Measurements from ENCODE around the gene CUX1.

CUX1 gene

DNA sequence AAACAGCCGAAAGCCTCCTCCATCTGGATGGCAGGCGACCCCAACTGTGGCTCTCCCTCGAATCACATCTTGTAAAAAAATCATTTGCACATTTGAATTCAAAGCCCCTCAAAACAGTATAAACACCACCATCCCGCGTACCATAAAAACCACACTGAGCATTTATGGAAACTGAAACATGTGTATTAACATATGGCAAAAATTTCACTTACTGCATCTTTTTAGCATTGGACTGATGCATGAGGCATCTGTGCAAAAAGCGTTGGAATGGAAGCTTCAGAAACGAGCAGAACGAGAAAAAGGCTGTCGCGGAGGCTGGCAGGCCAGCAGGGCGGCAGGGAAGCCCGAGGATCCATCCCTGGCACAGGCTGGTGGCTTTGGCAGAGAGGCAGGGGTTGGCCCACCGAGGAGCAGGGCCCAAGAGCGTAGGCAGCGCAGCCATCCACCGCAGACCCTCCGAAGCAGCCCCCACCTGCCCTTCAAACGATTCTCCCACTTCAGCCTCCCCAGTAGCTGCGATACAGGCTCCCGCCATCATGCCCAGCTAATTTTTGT, 39.3 kb upstream of the CUX1 start:
- ChIA-PET CTCF (no interaction called here), POLR2A (no interaction called here)
- no peak overlapping the region for H3K4me3 ChIP-seq (ENCODE audit: low read depth, low read length)
- DNase-seq (ENCODE audit: low read depth, low spot score), result no peak
- TF ChIP-seq, protein P1, sequence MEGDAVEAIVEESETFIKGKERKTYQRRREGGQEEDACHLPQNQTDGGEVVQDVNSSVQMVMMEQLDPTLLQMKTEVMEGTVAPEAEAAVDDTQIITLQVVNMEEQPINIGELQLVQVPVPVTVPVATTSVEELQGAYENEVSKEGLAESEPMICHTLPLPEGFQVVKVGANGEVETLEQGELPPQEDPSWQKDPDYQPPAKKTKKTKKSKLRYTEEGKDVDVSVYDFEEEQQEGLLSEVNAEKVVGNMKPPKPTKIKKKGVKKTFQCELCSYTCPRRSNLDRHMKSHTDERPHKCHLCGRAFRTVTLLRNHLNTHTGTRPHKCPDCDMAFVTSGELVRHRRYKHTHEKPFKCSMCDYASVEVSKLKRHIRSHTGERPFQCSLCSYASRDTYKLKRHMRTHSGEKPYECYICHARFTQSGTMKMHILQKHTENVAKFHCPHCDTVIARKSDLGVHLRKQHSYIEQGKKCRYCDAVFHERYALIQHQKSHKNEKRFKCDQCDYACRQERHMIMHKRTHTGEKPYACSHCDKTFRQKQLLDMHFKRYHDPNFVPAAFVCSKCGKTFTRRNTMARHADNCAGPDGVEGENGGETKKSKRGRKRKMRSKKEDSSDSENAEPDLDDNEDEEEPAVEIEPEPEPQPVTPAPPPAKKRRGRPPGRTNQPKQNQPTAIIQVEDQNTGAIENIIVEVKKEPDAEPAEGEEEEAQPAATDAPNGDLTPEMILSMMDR (IDR thresholded peaks at IDR 0.05; ENCODE audit: insufficient read depth, low read length, missing control alignments), result no peak

DNA sequence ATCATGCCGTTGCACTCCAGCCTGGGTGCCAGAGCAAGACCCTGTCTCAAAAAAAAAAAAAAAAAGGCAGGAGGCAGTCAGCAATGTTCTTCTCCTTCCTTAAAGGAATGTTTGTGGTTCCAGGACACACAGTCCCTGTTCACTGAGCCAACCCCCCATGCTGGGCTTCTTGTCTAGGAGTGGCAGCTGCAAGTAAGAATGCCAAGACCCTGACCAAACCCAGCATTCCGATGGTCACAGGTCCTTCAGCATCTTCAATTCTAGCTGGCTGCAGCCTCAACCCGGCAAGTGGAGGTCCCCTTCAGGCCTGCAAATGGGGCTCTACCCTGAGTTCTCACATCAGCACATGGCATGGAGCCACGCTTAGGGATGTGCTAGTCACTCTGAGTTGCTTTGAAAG, 38.2 kb upstream of the CUX1 start:
- TF ChIP-seq, protein P1 (IDR thresholded peaks at IDR 0.05; ENCODE audit: insufficient read depth, low read length, missing control alignments), result no peak
- POLR2A ChIA-PET, result no interaction called here
- no peak for DNase-seq (ENCODE audit: low read depth, low spot score)
- CTCF ChIA-PET, result no interaction called here
- H3K4me3 ChIP-seq (ENCODE audit: low read depth, low read length), result no peak overlapping the region

DNA sequence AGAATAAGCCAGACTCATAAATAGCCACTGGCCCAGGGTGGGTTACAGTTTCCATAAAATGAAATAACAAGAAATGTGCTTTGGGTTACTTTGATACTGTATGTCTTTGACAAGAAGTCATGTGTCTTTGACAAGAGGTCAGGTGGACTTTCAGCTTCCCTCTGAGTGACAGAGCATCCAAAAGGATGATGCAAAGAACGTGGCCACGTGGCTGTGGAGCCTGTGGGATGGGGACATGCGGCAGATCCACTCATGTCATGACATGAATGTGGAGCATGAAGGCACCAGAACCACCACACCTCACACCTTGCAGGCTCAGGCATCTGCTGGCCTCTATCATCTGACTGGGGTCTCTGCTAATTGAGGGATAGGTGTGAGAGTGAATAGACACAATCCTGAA, 37.1 kb upstream of the CUX1 start:
- ChIA-PET CTCF (no interaction called here), POLR2A (no interaction called here)
- DNase-seq (ENCODE audit: low read depth, low spot score), result no peak
- H3K4me3 ChIP-seq (ENCODE audit: low read depth, low read length), result no peak overlapping the region
- TF ChIP-seq, protein P1 (IDR thresholded peaks at IDR 0.05; ENCODE audit: insufficient read depth, low read length, missing control alignments), result no peak

DNA sequence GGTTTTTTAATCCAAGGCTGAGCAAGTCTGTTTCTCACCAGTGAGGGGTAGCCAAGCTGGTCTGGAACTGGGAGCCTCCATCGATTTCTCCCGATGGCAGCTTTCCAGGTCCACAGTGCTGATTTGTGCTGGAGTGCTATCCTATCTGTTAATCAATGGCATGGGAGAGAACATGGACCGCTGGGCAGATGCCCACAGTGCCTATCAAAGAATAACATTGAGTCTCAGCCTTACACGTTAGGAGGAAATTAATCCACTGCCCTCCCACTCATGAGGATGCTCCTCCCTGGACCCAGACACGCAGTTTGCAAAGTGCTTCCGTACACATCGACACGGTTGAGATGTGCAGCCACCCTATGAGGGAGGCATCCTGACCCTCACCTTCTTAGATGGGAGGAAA, 36.0 kb upstream of the CUX1 start:
- TF ChIP-seq, protein P1 (IDR thresholded peaks at IDR 0.05; ENCODE audit: insufficient read depth, low read length, missing control alignments), result no peak
- CTCF ChIA-PET, result no interaction called here
- POLR2A ChIA-PET, result no interaction called here

DNA sequence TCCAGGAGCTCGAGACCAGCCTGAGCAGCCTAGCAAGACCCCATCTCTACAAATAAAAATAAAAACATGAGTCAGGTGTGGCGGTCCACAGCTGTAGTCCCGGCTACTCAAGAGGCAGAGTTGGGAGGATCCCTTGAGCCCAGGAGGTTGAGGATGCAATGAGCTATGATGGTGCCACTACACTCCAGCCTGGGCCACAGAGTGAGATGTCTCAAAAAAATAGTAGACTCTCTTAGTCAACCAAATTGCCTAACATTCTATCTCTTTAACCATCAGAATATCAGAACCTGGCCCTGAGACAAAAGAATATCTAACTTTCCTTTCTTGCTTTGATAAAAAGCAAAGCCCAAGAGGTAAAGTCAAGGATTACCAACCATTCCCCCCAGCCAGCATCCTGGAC, 35.0 kb upstream of the CUX1 start:
- ChIA-PET CTCF (no interaction called here), POLR2A (no interaction called here)
- TF ChIP-seq, protein P1 (IDR thresholded peaks at IDR 0.05; ENCODE audit: insufficient read depth, low read length, missing control alignments), result no peak
- no peak for DNase-seq (ENCODE audit: low read depth, low spot score)
- no peak overlapping the region for H3K4me3 ChIP-seq (ENCODE audit: low read depth, low read length)

More for the DNA sequence above, 36.0 kb upstream of the CUX1 start:
- DNase-seq (ENCODE audit: low read depth, low spot score), result no peak
- no peak overlapping the region for H3K4me3 ChIP-seq (ENCODE audit: low read depth, low read length)

DNA sequence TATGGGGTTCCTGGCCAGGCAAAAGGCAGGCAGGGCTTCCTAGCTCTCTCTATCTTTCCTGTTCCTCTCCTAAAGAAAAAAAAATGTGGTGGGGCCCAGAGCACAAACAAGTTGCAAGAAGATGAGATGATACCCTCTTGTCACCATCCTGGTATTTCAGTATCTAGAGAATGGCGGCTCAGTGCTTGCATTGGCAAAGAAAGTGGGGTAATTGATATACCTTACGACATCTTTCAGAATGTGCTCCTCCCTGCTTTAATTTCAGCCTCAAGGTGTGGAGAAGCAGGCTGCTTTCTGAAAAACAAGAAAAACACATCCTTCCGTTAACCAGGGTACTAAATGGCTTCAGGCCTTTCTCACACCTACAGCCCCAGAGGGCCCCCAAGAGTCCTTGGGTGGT, 34.5 kb upstream of the CUX1 start:
- ChIA-PET CTCF (no interaction called here), POLR2A (no interaction called here)
- no peak overlapping the region for H3K4me3 ChIP-seq (ENCODE audit: low read depth, low read length)
- TF ChIP-seq, protein P1 (IDR thresholded peaks at IDR 0.05; ENCODE audit: insufficient read depth, low read length, missing control alignments), result no peak
- no peak for DNase-seq (ENCODE audit: low read depth, low spot score)
